ENCODE results near the gene DNM1.

Gene DNM1

DNA sequence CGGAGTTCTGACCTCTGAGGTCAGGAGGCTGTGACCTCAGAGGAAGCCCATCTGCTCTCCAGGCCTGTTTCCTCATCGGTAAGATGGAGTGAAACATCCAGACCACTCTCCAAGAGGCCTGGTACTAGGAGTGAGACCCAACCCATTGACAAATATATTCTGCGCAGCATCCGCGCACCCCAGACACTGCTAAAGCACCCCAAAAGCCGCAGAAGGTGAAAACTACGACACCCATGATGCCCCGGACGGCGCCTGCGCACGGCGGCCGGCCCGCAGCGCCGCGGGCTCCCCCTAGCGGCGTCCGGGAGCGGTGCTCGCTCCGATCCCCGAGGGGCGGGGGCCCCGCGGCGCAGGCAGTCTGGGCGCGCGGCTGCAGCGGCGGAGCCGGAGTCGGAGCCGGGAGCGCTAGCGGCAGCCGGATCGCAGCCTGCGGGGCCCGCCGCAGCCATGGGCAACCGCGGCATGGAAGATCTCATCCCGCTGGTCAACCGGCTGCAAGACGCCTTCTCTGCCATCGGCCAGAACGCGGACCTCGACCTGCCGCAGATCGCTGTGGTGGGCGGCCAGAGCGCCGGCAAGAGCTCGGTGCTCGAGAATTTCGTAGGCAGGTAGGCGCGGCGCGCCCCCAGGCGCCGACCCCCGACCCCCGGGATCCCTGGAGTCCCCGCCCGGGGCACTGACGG is at the start of gene DNM1:
Gene DNM1 (plus strand): TSS at position 356 of the 683 bp plus-strand sequence. CDS start 92 bp downstream, at position 448.
- peak; percentile 54 for DNase-seq

GRCh38 chr9:128153947-128154695 is 49.1 kb upstream of the DNM1 start:
- no peak for DNase-seq

DNA sequence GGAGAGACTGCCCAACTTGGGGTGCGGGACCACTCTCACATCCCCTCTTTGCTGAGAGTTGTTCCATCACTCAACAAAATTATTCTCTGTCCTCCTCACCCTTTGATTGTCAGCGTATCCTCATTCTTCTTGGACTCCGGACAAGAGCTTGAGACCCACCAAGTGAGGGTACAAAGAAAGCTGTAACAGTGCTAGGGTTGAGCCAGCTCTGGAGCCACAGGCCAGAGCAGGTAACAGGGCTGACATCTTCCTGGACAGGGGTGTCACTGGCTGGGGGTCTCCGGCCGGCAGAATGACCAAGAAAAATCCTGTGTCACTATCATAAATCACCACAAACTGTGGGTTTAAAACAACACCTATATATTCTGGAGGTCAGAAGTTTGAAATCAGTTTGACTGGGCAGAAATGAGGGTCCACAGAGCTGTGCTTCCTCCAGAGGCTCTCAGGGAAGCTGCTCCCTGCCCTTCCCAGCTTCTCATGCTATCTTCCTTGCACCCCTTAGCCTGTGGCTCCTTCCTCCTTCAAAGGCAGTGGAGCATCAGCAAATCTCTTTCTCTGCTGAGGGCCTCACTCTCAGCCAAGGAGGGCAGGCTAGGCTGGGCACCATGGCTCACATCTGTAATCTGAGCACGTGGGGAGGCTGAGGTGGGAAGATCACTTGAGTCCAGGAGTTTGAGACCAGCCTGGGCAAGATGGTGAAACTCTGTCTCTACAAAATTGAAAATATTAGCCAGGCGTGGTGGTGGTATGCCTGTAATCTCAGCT is 47.3 kb upstream of the DNM1 start:
- DNase-seq: no peak

GRCh38 chr9:128159522-128159783 is 43.7 kb upstream of the DNM1 start:
- peak; percentile 69 for DNase-seq

GRCh38 chr9:128159784-128160602 is 43.2 kb upstream of the DNM1 start, which contains the start of gene BBLN:
Gene BBLN, plus strand, starts transcription at chr9:128160265. Its CDS starts 143 bp downstream, at chr9:128160408.
- DNase-seq: peak; percentile 90

DNA sequence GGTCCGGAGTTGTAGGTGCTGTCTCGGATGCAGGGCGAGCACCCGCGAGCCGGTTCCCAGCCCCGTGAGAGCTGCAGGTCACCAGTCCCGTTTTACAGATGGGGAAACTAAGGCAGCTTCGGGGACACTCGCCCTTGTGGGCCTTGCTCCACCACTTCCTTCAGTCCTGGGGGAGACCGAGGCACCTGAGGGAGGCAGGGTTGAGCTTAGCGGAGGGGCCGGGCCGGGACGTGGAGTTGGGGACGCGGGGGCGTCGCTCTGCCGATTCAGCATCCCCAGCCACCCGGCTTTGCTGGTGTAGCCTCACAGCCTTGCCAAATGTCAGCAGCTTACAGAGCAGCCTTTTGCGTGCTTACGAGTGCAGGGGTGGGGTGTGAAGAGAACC is 42.6 kb upstream of the DNM1 start:
- no peak for DNase-seq

DNA sequence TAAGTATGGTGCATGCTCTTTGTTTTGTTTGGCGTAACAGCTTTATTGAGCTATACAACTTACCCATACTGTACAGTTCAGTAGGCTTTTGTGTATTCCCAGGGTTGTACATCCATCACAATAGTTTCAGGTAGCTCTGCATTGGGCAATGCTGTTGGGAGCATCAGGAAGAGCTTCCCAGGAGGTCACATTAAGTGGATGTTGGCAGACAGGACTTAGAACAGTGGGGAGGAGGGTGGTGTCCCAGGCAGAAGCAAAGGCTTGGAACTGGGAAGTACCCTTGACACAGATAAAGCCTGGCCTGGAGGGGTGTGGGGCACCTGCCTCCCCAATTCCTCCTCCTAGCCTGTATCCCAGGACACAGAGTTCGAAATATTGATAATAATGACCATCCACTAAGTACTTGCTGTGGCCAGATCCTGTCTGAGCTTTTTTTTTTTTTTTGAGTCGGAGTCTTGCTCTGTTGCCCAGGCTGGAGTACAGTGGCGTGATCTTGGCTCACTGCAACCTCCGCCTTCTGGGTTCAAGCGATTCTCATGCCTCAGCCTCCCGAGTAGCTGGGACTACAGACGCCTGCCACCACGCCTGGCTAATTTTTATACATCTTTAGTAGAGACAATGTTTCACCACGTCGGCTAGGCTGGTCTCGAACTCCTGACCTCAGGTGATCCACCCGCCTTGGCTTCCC is 41.8 kb upstream of the DNM1 start:
- no peak for DNase-seq

- no peak for DNase-seq
Observed at GRCh38 chr9:128162215-128163026, 40.8 kb upstream of the DNM1 start.

- DNase-seq: no peak
Observed at GRCh38 chr9:128163027-128163515, 40.1 kb upstream of the DNM1 start.

DNA sequence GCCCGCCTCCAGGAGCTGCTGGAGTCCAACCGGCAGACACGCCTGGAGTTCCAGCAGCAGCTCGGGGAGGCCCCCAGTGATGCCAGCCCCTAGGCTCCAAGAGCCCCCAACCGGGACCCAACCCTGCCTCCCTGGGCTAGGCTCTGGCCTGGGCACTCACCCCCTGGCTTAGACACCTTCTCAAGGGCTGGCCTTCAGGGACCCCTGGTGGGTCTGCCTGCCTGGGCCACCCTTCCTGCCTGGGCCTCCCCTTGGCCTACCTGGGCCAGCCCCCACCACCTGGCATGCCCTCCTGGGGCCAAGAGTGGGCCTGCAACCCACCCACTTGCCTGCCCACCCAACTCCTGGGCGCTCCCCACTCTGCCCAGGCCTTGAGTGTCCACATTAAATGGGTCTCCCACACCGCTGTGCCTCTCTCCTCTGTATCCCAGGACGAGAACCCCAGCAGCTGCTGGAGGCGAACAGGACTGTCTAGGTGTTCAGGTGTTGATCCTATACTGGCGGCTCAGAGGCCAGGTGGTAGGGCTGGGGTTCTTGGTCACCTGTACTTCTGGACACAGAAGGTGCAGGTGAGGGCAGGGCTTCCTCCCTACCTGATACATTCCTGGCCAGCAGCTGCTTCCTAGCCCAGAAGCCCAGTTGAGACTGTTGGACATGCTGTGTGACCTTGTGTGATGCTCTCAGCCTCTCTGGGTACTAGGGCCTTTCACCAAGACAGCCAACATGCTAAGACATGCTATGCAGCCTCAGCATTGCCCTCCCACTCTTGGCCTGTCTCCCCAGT is 39.5 kb upstream of the DNM1 start:
- no peak for DNase-seq

GRCh38 chr9:128164307-128164885 is 38.8 kb upstream of the DNM1 start:
- DNase-seq: no peak

GRCh38 chr9:128166169-128166568 is 37.0 kb upstream of the DNM1 start:
- DNase-seq: no peak

DNA sequence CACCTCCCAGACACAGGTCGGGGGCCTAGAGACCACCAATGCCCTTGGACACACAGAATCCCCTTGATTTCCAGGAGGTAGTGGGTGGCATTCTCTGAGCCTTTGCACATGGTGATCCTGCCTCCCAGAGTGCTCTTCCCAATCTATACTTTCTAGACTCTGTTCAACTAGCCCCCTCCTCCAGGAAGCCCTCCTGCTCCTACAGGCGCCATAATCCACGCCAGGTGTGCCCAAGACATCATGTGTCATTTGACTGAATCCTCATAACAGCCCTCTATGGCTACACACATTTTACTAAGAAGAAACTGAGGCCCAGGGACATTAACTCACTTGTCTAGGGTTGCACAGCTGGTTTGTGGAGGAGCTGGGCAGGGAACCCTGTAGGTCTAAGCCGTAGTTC is 36.0 kb upstream of the DNM1 start:
- DNase-seq: no peak

- no peak for DNase-seq
Observed at GRCh38 chr9:128168731-128169308, 34.4 kb upstream of the DNM1 start.

DNA sequence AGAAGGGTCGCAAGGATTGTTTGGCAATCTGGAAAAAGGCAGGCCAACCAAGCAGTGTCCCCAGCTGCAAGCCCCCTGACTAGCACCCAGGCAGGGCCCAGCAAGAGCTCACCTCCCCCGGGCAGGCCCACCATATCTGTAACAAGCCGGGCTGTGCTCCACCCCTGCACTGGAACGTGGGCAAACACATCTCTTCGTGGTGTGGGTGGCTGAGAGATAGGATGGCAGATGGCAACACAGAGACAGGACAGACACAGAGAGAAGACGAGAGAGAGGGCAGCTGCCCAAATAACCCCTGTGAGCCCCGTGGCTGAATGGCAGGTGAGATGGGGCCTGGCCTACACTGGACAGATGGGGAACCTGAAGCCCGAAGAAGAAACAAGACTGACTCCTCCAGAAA is 33.7 kb upstream of the DNM1 start:
- no peak for DNase-seq

DNA sequence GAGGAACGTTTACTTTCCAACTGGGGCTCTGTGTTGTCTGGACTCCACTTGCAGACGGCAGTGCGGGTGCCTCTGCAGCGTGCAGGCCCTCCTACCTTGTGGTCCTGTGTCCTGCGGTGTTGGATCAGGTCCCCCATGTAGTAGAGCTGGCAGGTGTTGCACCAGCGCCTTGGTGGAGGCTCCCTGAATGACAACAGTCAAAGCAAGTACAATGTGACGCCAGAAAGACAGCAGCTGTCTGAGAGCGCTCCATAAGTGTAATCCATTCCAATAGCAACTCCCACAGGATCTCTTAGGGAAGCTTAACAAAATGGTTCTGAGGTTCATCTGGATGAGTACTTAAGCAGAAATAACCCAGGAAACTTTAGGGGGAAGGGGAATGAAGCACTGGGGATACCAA is 33.3 kb upstream of the DNM1 start:
- no peak for DNase-seq

DNA sequence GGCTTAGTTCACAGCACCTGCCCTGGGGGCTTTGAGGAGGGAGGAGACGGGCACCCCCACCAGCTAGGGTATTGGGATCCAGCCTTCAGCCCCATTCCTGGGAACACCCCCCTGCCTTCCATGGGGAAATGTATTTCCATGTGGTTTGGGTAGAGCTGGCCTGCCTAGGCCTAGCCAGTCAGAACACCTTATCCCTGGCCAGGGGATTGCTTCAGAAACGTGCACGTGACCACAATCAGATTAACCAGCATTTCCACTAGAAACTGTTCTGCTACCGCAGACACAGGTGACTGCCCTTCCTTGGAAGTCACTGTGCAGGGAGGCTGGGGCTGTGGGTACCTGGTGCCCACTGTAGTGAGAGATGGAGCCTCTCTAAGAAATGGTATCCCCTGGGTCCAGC is 29.1 kb upstream of the DNM1 start:
- no peak for DNase-seq

- no peak for DNase-seq
Observed at GRCh38 chr9:128175102-128175563, 28.0 kb upstream of the DNM1 start.

- DNase-seq: peak; percentile 52
Observed at GRCh38 chr9:128175726-128176125, 27.5 kb upstream of the DNM1 start.
